B cell (primary cell): ENCODE results near the gene EIF3K. TPM values are rescaled to one million over a fixed set of nuclear protein-coding genes. Genes with fewer than 3 reads are reported as not detected.

Experiments
- ATAC-seq: fragments of 200-7000 bp; cut with Tn5 transposase; one replicate; pipeline ENCODE4 v1.10.0; 2021; ENCODE audit warnings: low read depth, mild to moderate bottlenecking, moderate number of reproducible peaks, moderate library complexity
- CTCF ChIA-PET: fragments of 350-600 bp; sonication (Branson Sonifier 250); formaldehyde crosslinking; loops from one replicate; lab custom pipeline; 2021; ENCODE audit warnings: antibody characterized with exemption, inconsistent platforms; lab: Charles Lee
- POLR2A ChIA-PET: fragments of 350-600 bp; sonication (Branson Sonifier 250); formaldehyde crosslinking; loops from one replicate; lab custom pipeline; 2021; ENCODE audit warnings: antibody characterized with exemption; lab: Charles Lee
- DNase-seq: peaks from one replicate; pipeline ENCODE4 v3.0.0; 2013
- H2AFZ ChIP-seq: 2 replicates; pipeline ENCODE4 v1.6.1; 2012; ENCODE audit warnings: mild to moderate bottlenecking, low read depth, low read length; ENCODE audit not compliant: insufficient read depth, poor library complexity, severe bottlenecking
- H3K27ac ChIP-seq, 2 donors: 1 replicate in 1 of 2; 2 replicates in 1 of 2; pipeline ENCODE4 v1.5.1; 2012 to 2013; ENCODE audit warnings: low read length in 2 of 2, mild to moderate bottlenecking in 2 of 2, moderate library complexity in 1 of 2
- H3K27me3 ChIP-seq, 4 experiments: fragments of 200-600 bp in 1 of 4; sonication (generic) in 1 of 4; replicated peaks in 1 of 4; 1 replicate in 2 of 4; 2 replicates in 2 of 4; pipeline versions ENCODE4 v1.6.1 to v1.7.0; 2013 to 2016; ENCODE audit warnings: low read length in 3 of 4, mild to moderate bottlenecking in 2 of 4, mixed read lengths in 1 of 4, moderate library complexity in 1 of 4; ENCODE audit not compliant: insufficient read depth in 4 of 4, control insufficient read depth in 3 of 4; ENCODE audit errors: control extremely low read depth in 1 of 4
- H3K36me3 ChIP-seq, 2 experiments: replicated peaks in 1 of 2; 1 replicate in 1 of 2; 2 replicates in 1 of 2; pipeline versions ENCODE4 v1.6.1 to v1.7.1; 2013; ENCODE audit warnings: low read length in 1 of 2; ENCODE audit not compliant: insufficient read depth in 2 of 2, control insufficient read depth in 1 of 2; ENCODE audit errors: control extremely low read depth in 1 of 2, extremely low read depth in 1 of 2
- H3K4me1 ChIP-seq, 2 donors: fragments of 200-600 bp in 1 of 2; sonication (generic) in 1 of 2; 1 replicate in 1 of 2; 2 replicates in 1 of 2; pipeline versions ENCODE4 v1.5.1 to v1.6.1; 2013 to 2017; ENCODE audit warnings: low read length in 2 of 2; ENCODE audit not compliant: control insufficient read depth in 2 of 2, insufficient read depth in 2 of 2
- H3K4me2 ChIP-seq: replicated peaks from 2 replicates; pipeline ENCODE3; 2012; ENCODE audit warnings: mild to moderate bottlenecking, low read depth, low read length; ENCODE audit not compliant: poor library complexity, severe bottlenecking
- H3K4me3 ChIP-seq, 5 experiments: fragments of 200-600 bp in 1 of 5; sonication (generic) in 1 of 5; 1 replicate in 3 of 5; 2 replicates in 2 of 5; pipeline versions ENCODE4 v1.5.1 to v1.7.0; 2011 to 2016; ENCODE audit warnings: low read length in 4 of 5, mild to moderate bottlenecking in 4 of 5, low read depth in 2 of 5, control low read depth in 1 of 5, moderate library complexity in 1 of 5; ENCODE audit not compliant: insufficient read depth in 1 of 5; ENCODE audit errors: control extremely low read depth in 1 of 5, extremely low read depth in 1 of 5
- H3K79me2 ChIP-seq: fragments of 200-600 bp; sonication (generic); one replicate; pipeline ENCODE4 v1.6.0; 2016; ENCODE audit warnings: low read length; ENCODE audit not compliant: control insufficient read depth, insufficient read depth
- H3K9ac ChIP-seq: fragments of 200-600 bp; sonication (generic); 2 replicates; pipeline ENCODE4 v1.6.1; 2017; ENCODE audit warnings: mild to moderate bottlenecking, low read length, moderate library complexity
- H3K9me3 ChIP-seq, 3 donors: one replicate each; pipeline versions ENCODE4 v1.6.1 to v1.7.1; 2013; ENCODE audit warnings: low read length in 2 of 3; ENCODE audit not compliant: control insufficient read depth in 2 of 3, insufficient read depth in 1 of 3; ENCODE audit errors: control extremely low read depth in 1 of 3
- H4K20me1 ChIP-seq: 2 replicates; pipeline ENCODE4 v1.6.0; 2012; ENCODE audit warnings: mild to moderate bottlenecking, low read length; ENCODE audit not compliant: insufficient read depth, control insufficient read depth, poor library complexity, severe bottlenecking
- H3K27ac Mint-ChIP-seq: one replicate; pipeline ENCODE4 v1.8.0; 2021; ENCODE audit warnings: mixed read lengths
- H3K27me3 Mint-ChIP-seq: one replicate; pipeline ENCODE4 v1.8.0; 2021; ENCODE audit warnings: mixed read lengths
- H3K4me1 Mint-ChIP-seq: one replicate; pipeline ENCODE4 v1.8.0; 2021; ENCODE audit warnings: mixed read lengths
- H3K4me3 Mint-ChIP-seq: one replicate; pipeline ENCODE4 v1.8.0; 2021; ENCODE audit warnings: mixed read lengths
- H3K9me3 Mint-ChIP-seq: one replicate; pipeline ENCODE4 v1.8.0; 2022; ENCODE audit warnings: mixed read lengths; ENCODE audit not compliant: insufficient read depth
- EZH2 ChIP-seq: IDR thresholded peaks from 2 replicates; pipeline ENCODE4 v1.6.1; 2012; ENCODE audit warnings: borderline replicate concordance, low read depth, mild to moderate bottlenecking, moderate library complexity, low read length; ENCODE audit not compliant: insufficient read depth, poor library complexity, severe bottlenecking
- WGBS: methylation state at CpG from one replicate; pipeline ENCODE4 v1.1.5; 2013; ENCODE audit warnings: missing lambda C conversion rate; ENCODE audit not compliant: insufficient coverage; 5-methylcytosine and 5-hydroxymethylcytosine counted together
- intact Hi-C: fragments of 100-400 bp; cut with micrococcal nuclease; formaldehyde crosslinking; loops from one replicate; pipeline ENCODE4 v1.10.0; 2022
- polyA plus RNA-seq: library from polyadenylated mRNA; depleted of rRNA; stranded (reverse); fragments of >200 nt; gene quantifications from 2 replicates; pipeline ENCODE4 v1.2.3, GENCODE V29; 2012
- total RNA-seq, 2 donors: library from RNA; stranded (reverse); fragments of 120-200 nt in 1 of 2; gene quantifications; 1 replicate in 1 of 2; 2 replicates in 1 of 2; pipeline versions ENCODE4 v1.2.3 to v1.2.4, GENCODE V29; 2013 to 2022
- TF ChIP-seq, protein P1 (sequence below): fragments of 200-600 bp; IDR thresholded peaks from one replicate; pipeline ENCODE4 v1.8.0; 2022; ENCODE audit warnings: antibody characterized with exemption, mild to moderate bottlenecking

Gene EIF3K
- total and polyA plus RNA-seq, 2 donors (not counting 1 experiment from before 2014, with no cell fraction given) = 284 to 773 TPM

GRCh38 chr19:38665950-38666662 lies 47.1 kb downstream of the EIF3K start:
- Histone ChIP-seq H3K4me3 (no peak overlapping the region), H3K36me3 (peaks cover 0 to 6% of the 10 kb centered on the region in 2 experiments), H3K27me3 (no peaks in the 10 kb centered on the region), H4K20me1 (peaks cover 18% of the 10 kb centered on the region), H3K27ac (peak overlapping the region; percentile 76 to 89), H3K4me2 (peak overlapping the region; percentile 78), H3K9me3 (no peaks in the 10 kb centered on the region), H3K79me2 (peaks cover 100% of the 10 kb centered on the region), H2AFZ (no peak overlapping the region), H3K4me1 (peaks cover 65 to 72% of the 10 kb centered on the region in 2 donors), H3K9ac (peak overlapping the region; percentile 60)
- no peak for TF ChIP-seq EZH2
- TF ChIP-seq, protein P1, sequence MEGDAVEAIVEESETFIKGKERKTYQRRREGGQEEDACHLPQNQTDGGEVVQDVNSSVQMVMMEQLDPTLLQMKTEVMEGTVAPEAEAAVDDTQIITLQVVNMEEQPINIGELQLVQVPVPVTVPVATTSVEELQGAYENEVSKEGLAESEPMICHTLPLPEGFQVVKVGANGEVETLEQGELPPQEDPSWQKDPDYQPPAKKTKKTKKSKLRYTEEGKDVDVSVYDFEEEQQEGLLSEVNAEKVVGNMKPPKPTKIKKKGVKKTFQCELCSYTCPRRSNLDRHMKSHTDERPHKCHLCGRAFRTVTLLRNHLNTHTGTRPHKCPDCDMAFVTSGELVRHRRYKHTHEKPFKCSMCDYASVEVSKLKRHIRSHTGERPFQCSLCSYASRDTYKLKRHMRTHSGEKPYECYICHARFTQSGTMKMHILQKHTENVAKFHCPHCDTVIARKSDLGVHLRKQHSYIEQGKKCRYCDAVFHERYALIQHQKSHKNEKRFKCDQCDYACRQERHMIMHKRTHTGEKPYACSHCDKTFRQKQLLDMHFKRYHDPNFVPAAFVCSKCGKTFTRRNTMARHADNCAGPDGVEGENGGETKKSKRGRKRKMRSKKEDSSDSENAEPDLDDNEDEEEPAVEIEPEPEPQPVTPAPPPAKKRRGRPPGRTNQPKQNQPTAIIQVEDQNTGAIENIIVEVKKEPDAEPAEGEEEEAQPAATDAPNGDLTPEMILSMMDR = no peak
- ATAC-seq (no peak), DNase-seq (no peak)
- Mint-ChIP-seq H3K4me1 (peaks cover 70% of the 10 kb centered on the region), H3K27ac (peak overlapping the region; percentile 95), H3K4me3 (peak overlapping the region; percentile 19), H3K27me3 (no peaks in the 10 kb centered on the region), H3K9me3 (no peaks in the 10 kb centered on the region)
- POLR2A ChIA-PET = no interaction called here
- intact Hi-C loops = no loop called here
- CTCF ChIA-PET = no interaction called here
- 77% methylated on average over 12 of the region's 19 CpGs for WGBS
